OCI-LY3 (cell line): ENCODE results near the gene CELF2.

Experiments used
- EZH2phosphoT487 ChIP-seq: fragments of 200-600 bp; shearing (Covaris generic); IDR thresholded peaks from 2 replicates; pipeline ENCODE4 v1.6.1; 2018; ENCODE audit warnings: antibody characterized with exemption, mixed run types, low read depth
- TF ChIP-seq, protein P1 (sequence below): fragments of 200-600, 300-600 bp; sonication (generic); IDR thresholded peaks from 2 replicates; pipeline ENCODE4 v1.5.1; 2014; ENCODE audit warnings: antibody characterized with exemption, low read length, low read depth

DNA sequence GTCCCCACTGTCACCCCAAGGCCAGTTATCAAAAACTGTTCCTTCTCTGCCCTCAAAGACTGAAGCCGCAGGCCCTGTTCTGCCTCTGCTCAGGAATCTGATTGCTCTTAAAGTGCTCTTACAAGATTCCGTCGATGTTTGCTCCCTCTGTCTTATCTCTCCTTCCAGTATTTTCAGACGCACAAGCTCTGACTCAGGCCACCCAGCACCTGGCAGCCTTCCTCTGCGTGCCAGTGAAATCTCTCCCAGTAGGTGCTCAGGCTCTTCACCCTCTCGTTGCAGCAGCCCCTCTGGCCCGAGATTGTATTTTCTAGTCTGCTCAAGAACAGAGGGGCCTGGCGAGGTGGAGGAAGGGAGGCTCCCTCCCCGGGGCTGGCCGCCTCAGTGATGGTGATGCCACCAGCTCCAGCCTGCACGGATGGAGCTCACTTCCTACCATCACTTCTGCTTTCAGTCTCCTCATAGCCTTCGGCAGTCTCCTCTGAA, 317.5 kb downstream of the CELF2 start:
- TF ChIP-seq, protein P1, sequence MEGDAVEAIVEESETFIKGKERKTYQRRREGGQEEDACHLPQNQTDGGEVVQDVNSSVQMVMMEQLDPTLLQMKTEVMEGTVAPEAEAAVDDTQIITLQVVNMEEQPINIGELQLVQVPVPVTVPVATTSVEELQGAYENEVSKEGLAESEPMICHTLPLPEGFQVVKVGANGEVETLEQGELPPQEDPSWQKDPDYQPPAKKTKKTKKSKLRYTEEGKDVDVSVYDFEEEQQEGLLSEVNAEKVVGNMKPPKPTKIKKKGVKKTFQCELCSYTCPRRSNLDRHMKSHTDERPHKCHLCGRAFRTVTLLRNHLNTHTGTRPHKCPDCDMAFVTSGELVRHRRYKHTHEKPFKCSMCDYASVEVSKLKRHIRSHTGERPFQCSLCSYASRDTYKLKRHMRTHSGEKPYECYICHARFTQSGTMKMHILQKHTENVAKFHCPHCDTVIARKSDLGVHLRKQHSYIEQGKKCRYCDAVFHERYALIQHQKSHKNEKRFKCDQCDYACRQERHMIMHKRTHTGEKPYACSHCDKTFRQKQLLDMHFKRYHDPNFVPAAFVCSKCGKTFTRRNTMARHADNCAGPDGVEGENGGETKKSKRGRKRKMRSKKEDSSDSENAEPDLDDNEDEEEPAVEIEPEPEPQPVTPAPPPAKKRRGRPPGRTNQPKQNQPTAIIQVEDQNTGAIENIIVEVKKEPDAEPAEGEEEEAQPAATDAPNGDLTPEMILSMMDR: no peak
- TF ChIP-seq EZH2phosphoT487: no peak
